ENCODE data around the gene C15orf39. TPM values are rescaled to one million over a fixed set of nuclear protein-coding genes. Genes with fewer than 3 reads are reported as not detected.

The C15orf39 gene
- total RNA-seq, 3 donors from 2014 or later (not counting 1 experiment from before 2014, with no cell fraction given): 63.5 to 89.2 (median 70.1) TPM

GRCh38 chr15:75185271-75186029, 16.2 kb upstream of the C15orf39 start:
- Histone ChIP-seq H3K27ac (ENCODE audit: low read length) (no peak overlapping the region), H3K9me3 (ENCODE audit: control insufficient read depth, insufficient read depth, low read length) (no peaks in the 10 kb centered on the region), H3K36me3 (ENCODE audit: control insufficient read depth, insufficient read depth, low read length) (no peaks in the 10 kb centered on the region), H3K4me1 (ENCODE audit: control insufficient read depth, insufficient read depth, low read length) (peaks cover 12% of the 10 kb centered on the region), H3K4me3 (ENCODE audit: low read length) (no peak overlapping the region), H3K27me3 (ENCODE audit: control insufficient read depth, insufficient read depth, low read length) (no peaks in the 10 kb centered on the region)
- Mint-ChIP-seq H3K4me1 (peaks cover 10 to 21% of the 10 kb centered on the region in 2 donors), H3K36me3 (no peaks in the 10 kb centered on the region), H3K4me3 (no peak overlapping the region), H3K27me3 (ENCODE audit: low read depth in 2 of 2) (no peaks in the 10 kb centered on the region), H3K27ac (no peak overlapping the region), H3K9me3 (no peaks in the 10 kb centered on the region)
- no peak for DNase-seq
- ATAC-seq: no peak
- intact Hi-C loops (cut with micrococcal nuclease): no loop called here
- TF ChIP-seq CTCF (IDR thresholded peaks at IDR 0.05): no peak
- 56% methylated on average over 4 of the region's 5 CpGs for WGBS (ENCODE audit: insufficient coverage)

- H3K36me3 ChIP-seq (ENCODE audit: control insufficient read depth, insufficient read depth, low read length): no peaks in the 10 kb centered on the region
- no peaks in the 10 kb centered on the region for H3K27me3 ChIP-seq (ENCODE audit: control insufficient read depth, insufficient read depth, low read length)
- Mint-ChIP-seq H3K4me3 (no peak overlapping the region), H3K27ac (no peak overlapping the region), H3K36me3 (no peaks in the 10 kb centered on the region), H3K27me3 (ENCODE audit: low read depth in 2 of 2) (no peaks in the 10 kb centered on the region), H3K9me3 (no peaks in the 10 kb centered on the region), H3K4me1 (peaks cover 10 to 21% of the 10 kb centered on the region in 2 donors)
- DNase-seq (no peak), ATAC-seq (no peak)
- 91% methylated on average over 4 of the region's 4 CpGs for WGBS (ENCODE audit: insufficient coverage)
- no peak for TF ChIP-seq CTCF (IDR thresholded peaks at IDR 0.05)
- H3K9me3 ChIP-seq (ENCODE audit: control insufficient read depth, insufficient read depth, low read length): no peaks in the 10 kb centered on the region
- intact Hi-C loops (cut with micrococcal nuclease): no loop called here
- no peak overlapping the region for H3K4me3 ChIP-seq (ENCODE audit: low read length)
- H3K27ac ChIP-seq (ENCODE audit: low read length): no peak overlapping the region
- peaks cover 11% of the 10 kb centered on the region for H3K4me1 ChIP-seq (ENCODE audit: control insufficient read depth, insufficient read depth, low read length)
Observed at GRCh38 chr15:75186044-75186443, 15.6 kb upstream of the C15orf39 start.

- Histone ChIP-seq H3K27ac (ENCODE audit: low read length) (no peak overlapping the region), H3K36me3 (ENCODE audit: control insufficient read depth, insufficient read depth, low read length) (no peaks in the 10 kb centered on the region), H3K9me3 (ENCODE audit: control insufficient read depth, insufficient read depth, low read length) (no peaks in the 10 kb centered on the region), H3K4me1 (ENCODE audit: control insufficient read depth, insufficient read depth, low read length) (no peaks in the 10 kb centered on the region), H3K4me3 (ENCODE audit: low read length) (no peak overlapping the region), H3K27me3 (ENCODE audit: control insufficient read depth, insufficient read depth, low read length) (no peaks in the 10 kb centered on the region)
- Mint-ChIP-seq H3K9me3 (no peaks in the 10 kb centered on the region), H3K4me1 (peaks cover 0 to 4% of the 10 kb centered on the region in 2 donors), H3K27me3 (ENCODE audit: low read depth in 2 of 2) (peaks cover 0 to 4% of the 10 kb centered on the region in 2 donors), H3K4me3 (no peak overlapping the region), H3K27ac (no peak overlapping the region), H3K36me3 (no peaks in the 10 kb centered on the region)
- intact Hi-C loops (cut with micrococcal nuclease): no loop called here
- ATAC-seq (no peak), DNase-seq (no peak)
- WGBS (ENCODE audit: insufficient coverage): 94% methylated on average over 6 of the region's 6 CpGs
- no peak for TF ChIP-seq CTCF (IDR thresholded peaks at IDR 0.05)
Observed at GRCh38 chr15:75188499-75188898, 13.2 kb upstream of the C15orf39 start.

GRCh38 chr15:75191235-75191634, 10.4 kb upstream of the C15orf39 start:
- ATAC-seq (no peak), DNase-seq (no peak)
- peaks cover 7% of the 10 kb centered on the region for H3K4me1 ChIP-seq (ENCODE audit: control insufficient read depth, insufficient read depth, low read length)
- no peak overlapping the region for H3K27ac Mint-ChIP-seq
- no peaks in the 10 kb centered on the region for H3K36me3 Mint-ChIP-seq
- no peaks in the 10 kb centered on the region for H3K4me1 Mint-ChIP-seq
- no peak overlapping the region for H3K27ac ChIP-seq (ENCODE audit: low read length)
- no peaks in the 10 kb centered on the region for H3K9me3 Mint-ChIP-seq
- no peaks in the 10 kb centered on the region for H3K36me3 ChIP-seq (ENCODE audit: control insufficient read depth, insufficient read depth, low read length)
- no peaks in the 10 kb centered on the region for H3K9me3 ChIP-seq (ENCODE audit: control insufficient read depth, insufficient read depth, low read length)
- peaks cover 0 to 4% of the 10 kb centered on the region in 2 donors for H3K27me3 Mint-ChIP-seq (ENCODE audit: low read depth in 2 of 2)
- intact Hi-C loops (cut with micrococcal nuclease): no loop called here
- no peak overlapping the region for H3K4me3 Mint-ChIP-seq
- TF ChIP-seq CTCF (IDR thresholded peaks at IDR 0.05): no peak
- WGBS (ENCODE audit: insufficient coverage): 88% methylated on average over 2 of the region's 2 CpGs
- H3K4me3 ChIP-seq (ENCODE audit: low read length): no peak overlapping the region
- no peaks in the 10 kb centered on the region for H3K27me3 ChIP-seq (ENCODE audit: control insufficient read depth, insufficient read depth, low read length)
